ENCODE results near the gene POU4F1.

POU4F1 gene

DNA sequence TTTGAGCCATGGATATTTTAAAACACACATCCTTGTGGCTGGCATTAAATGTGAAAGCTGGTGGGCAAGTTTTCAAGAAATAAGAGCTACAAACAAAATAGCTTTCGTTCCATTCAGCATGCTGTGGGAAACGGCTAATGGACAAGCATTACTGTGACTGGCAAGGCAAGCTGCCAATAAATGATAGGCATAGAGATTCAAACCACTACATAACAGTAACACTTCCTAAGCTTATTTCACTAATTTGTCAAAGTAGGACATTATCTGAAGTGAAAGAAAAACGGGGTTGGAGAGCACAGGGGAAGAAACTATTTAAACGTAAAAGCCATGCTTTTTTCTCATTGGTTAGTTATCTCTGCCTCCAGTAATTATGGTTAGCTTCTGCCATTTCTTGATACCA is 29.6 kb upstream of the POU4F1 start:
- no peak overlapping the region for H3K4me3 ChIP-seq (ENCODE audit: low read depth, low read length)
- TF ChIP-seq, protein P1, sequence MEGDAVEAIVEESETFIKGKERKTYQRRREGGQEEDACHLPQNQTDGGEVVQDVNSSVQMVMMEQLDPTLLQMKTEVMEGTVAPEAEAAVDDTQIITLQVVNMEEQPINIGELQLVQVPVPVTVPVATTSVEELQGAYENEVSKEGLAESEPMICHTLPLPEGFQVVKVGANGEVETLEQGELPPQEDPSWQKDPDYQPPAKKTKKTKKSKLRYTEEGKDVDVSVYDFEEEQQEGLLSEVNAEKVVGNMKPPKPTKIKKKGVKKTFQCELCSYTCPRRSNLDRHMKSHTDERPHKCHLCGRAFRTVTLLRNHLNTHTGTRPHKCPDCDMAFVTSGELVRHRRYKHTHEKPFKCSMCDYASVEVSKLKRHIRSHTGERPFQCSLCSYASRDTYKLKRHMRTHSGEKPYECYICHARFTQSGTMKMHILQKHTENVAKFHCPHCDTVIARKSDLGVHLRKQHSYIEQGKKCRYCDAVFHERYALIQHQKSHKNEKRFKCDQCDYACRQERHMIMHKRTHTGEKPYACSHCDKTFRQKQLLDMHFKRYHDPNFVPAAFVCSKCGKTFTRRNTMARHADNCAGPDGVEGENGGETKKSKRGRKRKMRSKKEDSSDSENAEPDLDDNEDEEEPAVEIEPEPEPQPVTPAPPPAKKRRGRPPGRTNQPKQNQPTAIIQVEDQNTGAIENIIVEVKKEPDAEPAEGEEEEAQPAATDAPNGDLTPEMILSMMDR (IDR thresholded peaks at IDR 0.05; ENCODE audit: borderline replicate concordance, insufficient read depth, low read depth, low read length), result no peak

- TF ChIP-seq, protein P1 (IDR thresholded peaks at IDR 0.05; ENCODE audit: borderline replicate concordance, insufficient read depth, low read depth, low read length), result no peak
Measured at GRCh38 chr13:78631077-78631476, 27.7 kb upstream of the POU4F1 start.

GRCh38 chr13:78630511-78630910 is 27.2 kb upstream of the POU4F1 start:
- no peak overlapping the region for H3K4me3 ChIP-seq (ENCODE audit: low read depth, low read length)
- TF ChIP-seq, protein P1 (IDR thresholded peaks at IDR 0.05; ENCODE audit: borderline replicate concordance, insufficient read depth, low read depth, low read length), result no peak

More at GRCh38 chr13:78631077-78631476, 27.7 kb upstream of the POU4F1 start:
- no peak overlapping the region for H3K4me3 ChIP-seq (ENCODE audit: low read depth, low read length)

DNA sequence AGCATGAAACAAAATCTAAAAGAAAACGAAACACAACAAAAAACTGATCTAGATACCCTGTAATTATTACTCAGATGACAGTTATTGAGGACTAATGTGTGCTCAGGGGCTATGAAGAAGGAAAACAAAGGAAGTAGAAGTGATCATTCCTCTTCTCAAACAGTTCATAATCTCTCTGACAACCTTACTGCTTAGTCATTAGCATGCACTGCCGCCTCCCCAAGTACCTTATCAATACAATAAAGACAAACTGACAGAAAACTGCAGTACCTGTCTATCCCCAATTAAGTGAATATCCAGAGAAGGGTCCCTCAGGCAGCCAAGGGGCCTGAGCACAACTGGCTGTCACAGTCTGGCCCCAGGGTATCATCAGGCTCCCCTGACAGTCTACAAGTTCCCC is 22.0 kb upstream of the POU4F1 start:
- H3K4me3 ChIP-seq (ENCODE audit: low read depth, low read length), result no peak overlapping the region
- TF ChIP-seq, protein P1 (IDR thresholded peaks at IDR 0.05; ENCODE audit: borderline replicate concordance, insufficient read depth, low read depth, low read length), result no peak

- no peak overlapping the region for H3K4me3 ChIP-seq (ENCODE audit: low read depth, low read length)
Measured at GRCh38 chr13:78623132-78623531, 19.8 kb upstream of the POU4F1 start.

GRCh38 chr13:78620936-78621470 is 17.7 kb upstream of the POU4F1 start:
- TF ChIP-seq, protein P1 (IDR thresholded peaks at IDR 0.05; ENCODE audit: borderline replicate concordance, insufficient read depth, low read depth, low read length), result no peak

More at GRCh38 chr13:78623132-78623531, 19.8 kb upstream of the POU4F1 start:
- TF ChIP-seq, protein P1 (IDR thresholded peaks at IDR 0.05; ENCODE audit: borderline replicate concordance, insufficient read depth, low read depth, low read length), result no peak

GRCh38 chr13:78618411-78618810 is 15.1 kb upstream of the POU4F1 start:
- TF ChIP-seq, protein P1 (IDR thresholded peaks at IDR 0.05; ENCODE audit: borderline replicate concordance, insufficient read depth, low read depth, low read length), result no peak
- no peak overlapping the region for H3K4me3 ChIP-seq (ENCODE audit: low read depth, low read length)

More at GRCh38 chr13:78620936-78621470, 17.7 kb upstream of the POU4F1 start:
- no peak overlapping the region for H3K4me3 ChIP-seq (ENCODE audit: low read depth, low read length)
